Retina (tissue), 1 donor: ENCODE data around the gene FHOD3.

Experiments
- DNase-seq: peaks from one replicate; pipeline ENCODE4 v3.0.0-alpha.2; 2016

Gene FHOD3

DNA sequence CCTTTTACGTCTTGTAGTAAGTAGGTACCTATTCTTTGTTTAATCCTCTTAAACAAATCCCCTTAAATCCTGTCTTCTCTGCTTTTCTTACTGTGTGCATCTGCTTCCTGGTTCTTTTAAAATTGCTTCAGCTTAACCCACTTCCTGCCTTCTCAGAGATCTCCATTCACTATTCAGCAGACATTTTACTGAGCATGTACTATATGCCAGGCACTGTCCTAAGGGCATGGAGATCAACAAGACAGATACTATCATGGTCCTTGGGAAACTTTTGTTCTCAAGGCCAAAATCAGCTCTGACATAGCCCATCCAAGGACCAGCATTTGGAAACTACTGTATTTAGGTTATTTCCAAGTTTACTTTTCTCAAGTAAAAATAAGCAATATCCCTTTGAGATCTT lies 303.8 kb downstream of the FHOD3 start:
- no peak for DNase-seq

GRCh38 chr18:36602071-36602470 lies 304.6 kb downstream of the FHOD3 start:
- DNase-seq, result no peak

- no peak for DNase-seq
Measured at GRCh38 chr18:36602620-36603019, 305.1 kb downstream of the FHOD3 start.

DNA sequence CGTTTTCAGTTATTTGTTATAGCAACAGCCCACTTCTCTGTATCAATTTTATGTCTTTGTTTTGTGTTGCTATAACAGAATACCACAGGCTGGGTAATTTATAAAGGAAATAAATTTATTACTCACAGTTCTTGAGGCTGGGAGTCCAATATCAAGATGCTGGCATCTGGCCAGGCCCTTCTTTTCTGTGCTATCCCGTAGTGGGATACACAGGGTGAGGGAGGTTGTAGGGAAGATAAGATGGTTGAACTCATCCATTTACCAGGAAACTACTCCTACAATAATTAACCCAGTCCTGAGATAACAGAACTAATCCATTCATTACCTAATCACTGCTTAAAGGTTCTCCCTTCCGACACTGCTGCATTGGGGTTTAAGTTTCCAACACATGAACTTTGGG lies 310.6 kb downstream of the FHOD3 start:
- DNase-seq, result no peak

GRCh38 chr18:36610258-36610657 lies 312.7 kb downstream of the FHOD3 start:
- DNase-seq, result no peak

DNA sequence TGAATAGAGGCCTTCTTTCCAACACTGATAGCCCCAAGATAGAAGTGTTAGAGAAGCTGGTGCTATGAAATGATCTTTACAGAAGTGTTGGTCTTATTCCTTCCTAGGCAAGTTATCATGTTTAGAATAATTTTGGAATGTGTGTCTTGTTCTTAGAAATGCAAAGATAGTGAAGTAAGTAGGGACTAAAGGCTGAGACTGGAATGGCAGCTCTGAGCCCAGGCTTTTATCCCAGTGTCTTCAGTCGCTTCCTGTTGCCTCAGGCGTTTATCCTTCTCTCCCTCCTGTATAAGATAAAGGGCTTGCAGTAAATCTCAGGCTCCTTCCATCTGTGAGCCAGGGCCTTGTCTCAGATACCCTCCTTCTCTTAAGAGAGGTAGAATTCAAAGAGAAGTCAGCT lies 313.1 kb downstream of the FHOD3 start:
- DNase-seq, result no peak

DNA sequence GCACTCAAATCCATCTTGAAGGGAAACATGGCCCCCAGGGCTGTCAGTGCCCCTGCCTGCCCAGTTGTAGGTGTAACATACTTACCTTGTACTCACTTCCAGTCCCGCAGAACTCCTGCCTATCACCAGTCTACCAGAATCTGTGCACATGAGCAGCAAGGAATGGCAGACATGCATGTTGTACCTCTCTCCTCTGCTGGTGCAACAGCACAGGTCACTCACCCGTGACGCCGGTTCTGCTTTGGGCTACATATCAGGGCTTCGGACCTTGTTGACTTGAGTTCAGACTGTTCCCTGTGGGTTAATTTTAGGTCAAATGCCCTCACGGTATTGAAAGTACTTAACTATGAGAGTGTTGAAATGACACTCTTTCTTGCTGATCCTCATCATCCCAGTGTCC lies 315.6 kb downstream of the FHOD3 start:
- no peak for DNase-seq

DNA sequence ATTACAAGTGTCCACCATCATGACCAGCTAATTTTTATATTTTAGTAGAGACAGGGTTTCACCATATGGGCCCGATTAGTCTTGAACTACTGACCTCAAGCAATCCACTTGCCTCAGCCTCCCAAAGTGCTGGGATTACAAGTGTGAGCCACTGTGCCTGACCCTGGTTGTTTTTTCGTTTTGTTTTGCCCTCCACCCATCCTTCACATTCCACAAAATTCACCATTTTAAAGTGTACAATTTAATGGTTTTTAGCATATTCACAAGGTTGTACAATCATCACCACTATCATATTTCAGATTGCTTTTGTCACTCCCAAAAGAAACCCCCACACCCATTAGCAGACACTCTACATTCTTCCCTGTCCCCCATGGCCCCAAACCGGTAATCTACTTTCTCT lies 316.3 kb downstream of the FHOD3 start:
- no peak for DNase-seq

- no peak for DNase-seq
Measured at GRCh38 chr18:36620788-36621187, 323.3 kb downstream of the FHOD3 start.

DNA sequence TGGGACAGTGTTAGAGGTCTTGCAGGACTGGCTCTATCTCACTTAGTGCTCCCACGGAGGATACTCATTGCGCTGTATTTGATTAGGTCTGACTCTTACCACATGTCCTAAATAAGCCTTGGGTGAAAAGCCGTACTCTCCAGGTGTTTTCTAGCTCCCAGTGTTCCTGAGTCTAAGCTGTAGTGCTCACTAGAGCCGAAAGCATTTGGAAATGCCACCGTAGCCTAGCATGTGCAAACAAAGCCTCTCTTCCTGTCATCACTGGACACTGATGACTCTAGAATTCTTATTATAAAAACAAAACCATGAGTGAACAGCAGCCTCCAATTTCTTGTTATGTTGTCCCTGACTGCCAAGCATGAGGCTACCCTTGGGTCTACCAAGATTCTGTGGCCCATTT lies 325.1 kb downstream of the FHOD3 start:
- DNase-seq, result no peak

DNA sequence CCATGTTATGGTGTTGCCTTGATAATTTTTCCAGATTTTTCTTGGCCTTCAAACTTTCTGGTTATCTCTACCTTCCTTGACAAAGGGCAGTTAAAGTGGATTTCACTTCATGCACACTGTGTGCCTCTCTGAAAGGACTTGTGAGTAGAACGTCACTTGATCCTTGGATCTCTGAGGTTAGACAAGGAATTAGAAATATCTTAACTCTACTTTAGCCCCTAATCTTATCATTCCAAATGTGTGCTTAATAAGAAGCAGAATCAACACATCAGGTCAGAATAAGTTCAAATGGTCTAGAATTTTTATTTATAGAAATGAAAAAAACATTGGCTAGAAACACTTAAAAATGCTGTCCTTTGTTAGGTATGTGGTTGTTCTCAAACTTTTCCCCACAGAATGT lies 325.6 kb downstream of the FHOD3 start:
- no peak for DNase-seq

DNA sequence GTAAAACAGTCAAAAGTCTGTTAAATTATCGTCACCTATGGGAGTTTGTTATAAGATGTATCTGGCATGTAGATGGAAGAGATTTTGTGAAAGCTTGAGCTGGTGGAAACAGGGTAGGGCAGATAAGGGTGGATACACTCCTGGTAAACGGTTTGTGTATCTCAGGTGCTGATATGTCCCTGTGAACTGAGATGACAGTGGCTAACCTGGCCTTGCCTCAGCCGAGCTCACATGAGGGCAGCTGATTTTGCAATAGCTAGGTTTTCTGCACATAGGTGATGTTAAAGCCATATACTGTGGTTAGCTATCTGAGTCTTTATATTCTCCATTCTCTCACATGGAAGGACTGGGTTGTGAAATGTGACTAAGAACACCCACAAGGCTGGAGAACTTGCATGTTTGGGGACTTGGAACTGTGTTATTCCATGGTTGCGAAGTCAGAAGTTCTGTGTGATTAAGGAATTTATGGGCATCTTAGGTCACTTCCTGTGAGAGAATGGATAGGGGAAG lies 326.2 kb downstream of the FHOD3 start:
- DNase-seq, result no peak

GRCh38 chr18:36624451-36625167 lies 327.1 kb downstream of the FHOD3 start:
- no peak for DNase-seq

GRCh38 chr18:36625386-36625785 lies 327.9 kb downstream of the FHOD3 start:
- no peak for DNase-seq

- no peak for DNase-seq
Measured at GRCh38 chr18:36627637-36628036, 330.1 kb downstream of the FHOD3 start.

DNA sequence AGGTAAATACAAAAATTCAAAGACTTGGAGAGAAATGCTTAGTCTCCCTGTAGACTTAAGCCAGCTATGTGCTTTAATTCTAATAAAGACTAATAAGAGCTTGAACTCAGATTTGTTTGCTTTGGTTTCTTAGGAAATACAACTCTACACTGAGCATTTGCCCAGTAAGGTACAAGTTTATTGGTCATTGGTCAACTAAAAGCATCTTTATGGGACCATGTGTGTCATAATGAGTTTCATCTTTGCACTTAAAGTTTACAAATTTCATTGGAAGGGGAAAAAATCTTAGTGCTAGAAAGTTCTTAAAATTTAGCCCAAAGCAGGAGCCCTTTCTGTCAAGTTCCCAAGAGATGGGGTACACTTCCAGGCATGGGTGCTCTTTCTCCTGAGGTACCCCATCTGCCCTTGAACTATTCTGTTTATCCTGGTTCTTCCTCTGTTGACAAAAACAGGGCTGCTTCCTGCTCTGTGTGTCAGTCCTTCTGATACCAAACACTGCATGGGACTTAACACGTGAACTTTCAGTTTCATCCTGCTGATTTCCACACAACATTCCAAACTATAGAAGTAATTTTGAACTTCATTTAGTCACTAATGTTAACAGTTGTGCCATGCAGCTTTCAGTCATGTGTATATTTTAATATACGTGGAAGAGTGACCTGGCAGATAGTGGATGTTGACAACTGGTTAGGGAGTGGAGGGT lies 331.1 kb downstream of the FHOD3 start:
- DNase-seq, result no peak

DNA sequence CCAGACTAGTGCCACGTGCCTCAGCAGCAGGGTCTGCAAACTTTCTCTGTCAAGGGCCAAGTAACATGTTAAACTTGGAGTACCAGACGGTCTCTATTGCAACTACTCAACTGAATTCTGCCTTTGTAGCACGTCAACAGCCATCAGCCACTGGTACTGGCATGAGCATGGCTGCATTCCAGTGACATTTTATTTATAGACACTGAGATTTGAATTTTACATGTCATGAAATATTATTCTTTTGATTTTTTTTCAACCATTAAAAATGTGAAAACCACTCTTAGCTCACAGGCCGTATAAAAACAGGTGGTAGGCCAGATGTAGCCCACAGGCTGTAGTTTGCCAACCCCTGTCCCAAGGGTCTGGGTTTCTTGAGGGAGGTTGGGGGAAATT lies 331.6 kb downstream of the FHOD3 start:
- no peak for DNase-seq

DNA sequence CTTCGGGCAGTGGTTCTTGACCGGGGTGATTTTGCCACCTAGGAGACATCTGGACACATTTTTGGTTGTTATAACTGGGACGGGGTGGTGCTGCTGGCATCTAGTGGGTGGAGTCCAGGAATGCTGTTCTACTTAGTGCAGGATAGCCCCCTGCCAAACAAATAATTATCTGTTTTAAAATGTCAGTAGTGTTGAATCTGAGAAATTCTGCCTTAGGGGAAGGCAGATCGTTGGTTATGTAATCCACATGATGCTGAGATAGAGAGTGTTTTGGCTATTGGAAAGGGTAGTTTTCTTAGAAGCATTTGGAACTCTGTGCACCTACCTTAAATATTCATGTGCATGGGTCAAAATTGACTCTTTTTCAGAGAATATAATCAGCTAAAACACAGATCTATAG lies 332.3 kb downstream of the FHOD3 start:
- no peak for DNase-seq

DNA sequence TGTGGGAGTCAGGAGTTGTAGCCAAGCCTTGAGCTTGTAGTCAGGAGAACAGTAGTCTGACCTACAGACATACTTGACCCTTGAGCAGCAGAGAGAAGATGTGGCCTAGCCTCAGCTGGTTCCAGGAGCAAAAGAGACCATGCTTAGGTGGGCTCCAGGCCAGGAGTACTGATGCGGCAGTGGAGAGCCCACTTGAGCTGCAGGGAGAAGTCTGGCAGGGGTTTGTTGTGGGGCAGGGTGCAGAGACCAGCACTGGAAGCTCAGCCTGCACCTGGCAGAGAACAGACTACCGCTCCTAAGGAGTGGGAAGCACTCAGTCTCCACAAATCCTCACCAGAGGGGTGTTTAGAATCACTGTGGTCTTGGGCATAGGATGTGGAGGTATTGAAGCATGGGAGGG lies 333.4 kb downstream of the FHOD3 start:
- DNase-seq, result no peak

GRCh38 chr18:36633961-36634412 lies 336.5 kb downstream of the FHOD3 start:
- no peak for DNase-seq

- DNase-seq, result no peak
Measured at GRCh38 chr18:36634573-36635216, 337.2 kb downstream of the FHOD3 start.

- DNase-seq, result no peak
Measured at GRCh38 chr18:36635414-36636096, 338.0 kb downstream of the FHOD3 start.

DNA sequence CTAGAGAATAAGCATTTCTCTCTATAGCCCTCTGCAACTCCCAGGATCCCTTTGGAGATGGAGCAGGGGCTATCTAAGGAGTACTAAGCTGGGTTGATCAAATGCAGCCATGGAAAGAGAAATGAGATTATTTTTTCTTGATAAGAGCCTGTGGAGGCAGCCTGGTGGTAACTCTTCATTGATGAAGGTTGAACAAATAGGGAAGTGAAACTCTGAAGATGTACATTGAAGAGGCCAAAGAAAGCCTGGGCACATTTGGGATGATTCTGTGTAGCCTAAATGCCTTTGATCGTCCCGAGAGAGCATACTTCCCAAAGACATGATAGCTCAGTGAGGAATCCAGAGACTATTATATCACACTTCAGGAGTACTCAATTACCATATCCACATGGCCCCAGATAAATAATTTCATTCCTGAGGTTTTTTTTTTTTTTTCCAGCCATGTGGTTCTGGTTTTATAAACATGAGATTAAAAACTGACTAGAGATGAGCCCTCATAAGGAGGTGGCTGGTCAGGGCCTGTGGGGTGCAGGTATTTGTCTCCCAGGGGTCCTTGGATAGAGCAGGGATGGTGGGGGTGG lies 338.8 kb downstream of the FHOD3 start:
- DNase-seq, result no peak
